ENCODE results near the gene APOA4.

The APOA4 gene

DNA sequence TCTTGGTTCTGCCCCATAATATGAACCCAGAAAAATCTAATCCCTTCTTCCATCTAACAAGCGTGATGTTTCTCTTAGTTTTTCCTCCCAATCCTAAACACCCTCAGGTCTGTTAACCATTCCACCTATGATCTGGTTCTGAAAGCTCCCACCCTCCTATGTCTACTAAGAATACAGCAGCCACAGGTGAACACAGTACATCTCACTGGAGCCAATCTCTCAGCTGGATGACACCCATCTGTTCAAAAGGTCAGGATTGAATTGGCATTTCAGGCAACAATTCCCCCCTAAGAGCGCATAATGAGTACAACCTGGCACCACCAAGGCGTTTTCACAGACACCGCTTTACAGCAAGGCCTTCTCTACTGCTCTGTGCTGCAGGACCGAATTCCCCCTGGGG, 33.3 kb upstream of the APOA4 start:
- H2BK12ac ChIP-seq (ENCODE audit: low read length), result no peak overlapping the region
- H2AK5ac ChIP-seq (ENCODE audit: low read depth, low read length), result no peak overlapping the region
- no peak overlapping the region for H3K4ac ChIP-seq (ENCODE audit: low read length)
- WGBS, 2 donors (ENCODE audit: extremely low coverage in 2 of 2, insufficient read length in 2 of 2, insufficient replicate concordance in 1 of 2), result no CpG with 5 or more reads among the region's 5 CpGs
- H3K4me2 ChIP-seq (ENCODE audit: insufficient read depth, low read length, poor library complexity, severe bottlenecking), result no peak overlapping the region
- H3K4me1 ChIP-seq (ENCODE audit: control insufficient read depth in 2 of 2, insufficient read depth in 1 of 2, low read depth in 1 of 2, low read length in 2 of 2), result no peaks in the 10 kb centered on the region
- no peak overlapping the region for H3K18ac ChIP-seq (ENCODE audit: low read length)
- H3K36me3 ChIP-seq (replicated peaks in 1 of 2; ENCODE audit: control insufficient read depth in 2 of 2, insufficient read depth in 2 of 2, low read length in 2 of 2), result peaks cover 42 to 84% of the 10 kb centered on the region in 2 donors
- no peak overlapping the region for H3K27ac ChIP-seq (replicated peaks; ENCODE audit: low read length)
- H3K27me3 ChIP-seq (ENCODE audit: control insufficient read depth in 3 of 3, insufficient read depth in 3 of 3, low read depth in 1 of 3, low read length in 3 of 3), result no peaks in the 10 kb centered on the region
- no peak overlapping the region for H3K4me3 ChIP-seq (ENCODE audit: low read length in 2 of 2)
- no peak for DNase-seq (ENCODE audit: low spot score)
- H2BK5ac ChIP-seq (ENCODE audit: low read length), result no peak overlapping the region
- no peak overlapping the region for H3K23ac ChIP-seq (ENCODE audit: low read depth, low read length, poor library complexity)
- no peak overlapping the region for H2BK120ac ChIP-seq (ENCODE audit: low read depth, low read length)
- no peak overlapping the region for H4K8ac ChIP-seq (ENCODE audit: low read depth, low read length)
- no peak overlapping the region for H3K9ac ChIP-seq (ENCODE audit: low read depth, low read length, poor library complexity)
- H4K91ac ChIP-seq (ENCODE audit: low read depth, low read length, poor library complexity), result no peak overlapping the region
- peaks cover 0 to 3% of the 10 kb centered on the region in 2 donors for H3K9me3 ChIP-seq (replicated peaks in 1 of 2; ENCODE audit: control insufficient read depth in 2 of 2, insufficient read depth in 1 of 2, low read depth in 1 of 2, low read length in 2 of 2)
- no peak overlapping the region for H3K14ac ChIP-seq (ENCODE audit: low read length)
- peaks cover 4% of the 10 kb centered on the region for H3K79me1 ChIP-seq (ENCODE audit: low read depth, low read length)
- no peak overlapping the region for H2BK15ac ChIP-seq (ENCODE audit: low read length)
- no peak overlapping the region for H2AFZ ChIP-seq (ENCODE audit: low read length)

DNA sequence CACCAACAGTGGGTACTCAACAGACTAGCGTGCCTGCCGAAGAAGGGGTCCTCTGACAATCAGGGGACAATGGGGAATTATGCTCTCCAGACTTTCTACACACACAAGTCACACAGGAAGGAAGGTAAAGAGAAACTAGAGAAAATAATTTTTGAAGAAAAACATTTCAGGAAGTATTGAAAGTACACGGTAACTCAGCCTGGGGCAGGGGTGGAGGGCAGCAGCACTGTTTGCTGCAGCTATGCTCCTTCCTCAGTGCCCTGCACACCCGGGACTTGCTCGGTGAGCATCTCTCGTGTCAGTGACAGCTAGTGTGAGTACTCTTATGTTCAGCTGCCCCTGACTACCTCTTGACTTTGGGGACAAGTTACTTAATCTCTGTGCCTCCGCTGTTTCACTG, 32.3 kb upstream of the APOA4 start:
- no peak overlapping the region for H3K4me2 ChIP-seq (ENCODE audit: insufficient read depth, low read length, poor library complexity, severe bottlenecking)
- no peak overlapping the region for H2BK5ac ChIP-seq (ENCODE audit: low read length)
- H3K4me3 ChIP-seq (ENCODE audit: low read length in 2 of 2), result no peak overlapping the region
- H4K91ac ChIP-seq (ENCODE audit: low read depth, low read length, poor library complexity), result no peak overlapping the region
- H3K23ac ChIP-seq (ENCODE audit: low read depth, low read length, poor library complexity), result no peak overlapping the region
- H3K79me1 ChIP-seq (ENCODE audit: low read depth, low read length), result peaks cover 4% of the 10 kb centered on the region
- no peak overlapping the region for H3K9ac ChIP-seq (ENCODE audit: low read depth, low read length, poor library complexity)
- H3K9me3 ChIP-seq (replicated peaks in 1 of 2; ENCODE audit: control insufficient read depth in 2 of 2, insufficient read depth in 1 of 2, low read depth in 1 of 2, low read length in 2 of 2), result peaks cover 0 to 3% of the 10 kb centered on the region in 2 donors
- H4K8ac ChIP-seq (ENCODE audit: low read depth, low read length), result no peak overlapping the region
- H2BK120ac ChIP-seq (ENCODE audit: low read depth, low read length), result no peak overlapping the region
- H2AK5ac ChIP-seq (ENCODE audit: low read depth, low read length), result no peak overlapping the region
- H3K4me1 ChIP-seq (ENCODE audit: control insufficient read depth in 2 of 2, insufficient read depth in 1 of 2, low read depth in 1 of 2, low read length in 2 of 2), result no peaks in the 10 kb centered on the region
- no peak overlapping the region for H2BK12ac ChIP-seq (ENCODE audit: low read length)
- no peak overlapping the region for H3K27ac ChIP-seq (replicated peaks; ENCODE audit: low read length)
- DNase-seq (ENCODE audit: low spot score), result no peak
- H3K36me3 ChIP-seq (replicated peaks in 1 of 2; ENCODE audit: control insufficient read depth in 2 of 2, insufficient read depth in 2 of 2, low read length in 2 of 2), result peaks cover 35 to 77% of the 10 kb centered on the region in 2 donors
- no peak overlapping the region for H3K18ac ChIP-seq (ENCODE audit: low read length)
- no peaks in the 10 kb centered on the region for H3K27me3 ChIP-seq (ENCODE audit: control insufficient read depth in 3 of 3, insufficient read depth in 3 of 3, low read depth in 1 of 3, low read length in 3 of 3)
- H2AFZ ChIP-seq (ENCODE audit: low read length), result no peak overlapping the region
- no peak overlapping the region for H3K4ac ChIP-seq (ENCODE audit: low read length)
- H3K14ac ChIP-seq (ENCODE audit: low read length), result no peak overlapping the region
- no peak overlapping the region for H2BK15ac ChIP-seq (ENCODE audit: low read length)
- no CpG with 5 or more reads among the region's 7 CpGs for WGBS, 2 donors (ENCODE audit: extremely low coverage in 2 of 2, insufficient read length in 2 of 2, insufficient replicate concordance in 1 of 2)

DNA sequence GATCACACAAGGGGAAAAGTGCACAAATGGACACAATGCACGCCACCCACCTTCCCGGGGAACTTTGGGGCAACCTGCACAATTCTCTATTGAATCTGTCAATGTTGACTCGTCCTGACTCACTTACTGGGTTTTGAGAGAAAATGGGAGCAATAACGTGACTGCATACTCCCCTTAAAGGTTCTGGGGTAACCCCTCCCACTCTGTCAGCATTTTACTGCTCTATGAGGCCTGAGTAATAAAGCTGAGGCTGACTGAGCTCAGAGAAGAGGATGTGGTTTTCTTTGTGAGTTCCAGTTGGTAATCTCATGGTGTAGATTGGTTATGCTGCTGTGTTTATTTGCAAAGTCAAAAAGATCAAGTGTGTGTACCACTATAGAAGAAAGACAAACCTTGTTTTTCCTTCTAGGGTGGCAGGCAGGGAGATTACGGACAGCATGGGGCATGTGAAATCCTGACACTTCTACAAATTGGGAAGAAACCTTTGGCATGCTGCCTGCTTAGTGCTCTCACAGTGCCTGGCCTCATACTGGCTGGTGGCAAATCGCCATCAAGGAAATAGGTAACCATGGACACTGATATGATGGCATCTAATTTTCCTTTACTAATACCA, 30.5 kb upstream of the APOA4 start:
- Histone ChIP-seq H2AFZ (ENCODE audit: low read length) (no peak overlapping the region), H2BK5ac (ENCODE audit: low read length) (no peak overlapping the region), H3K23ac (ENCODE audit: low read depth, low read length, poor library complexity) (no peak overlapping the region), H3K27me3 (ENCODE audit: control insufficient read depth in 3 of 3, insufficient read depth in 3 of 3, low read depth in 1 of 3, low read length in 3 of 3) (no peaks in the 10 kb centered on the region), H2BK15ac (ENCODE audit: low read length) (no peak overlapping the region), H4K91ac (ENCODE audit: low read depth, low read length, poor library complexity) (no peak overlapping the region), H3K4ac (ENCODE audit: low read length) (no peak overlapping the region), H3K4me1 (ENCODE audit: control insufficient read depth in 2 of 2, insufficient read depth in 1 of 2, low read depth in 1 of 2, low read length in 2 of 2) (no peaks in the 10 kb centered on the region), H2BK120ac (ENCODE audit: low read depth, low read length) (no peak overlapping the region), H4K8ac (ENCODE audit: low read depth, low read length) (no peak overlapping the region), H3K9ac (ENCODE audit: low read depth, low read length, poor library complexity) (no peak overlapping the region), H3K36me3 (replicated peaks in 1 of 2; ENCODE audit: control insufficient read depth in 2 of 2, insufficient read depth in 2 of 2, low read length in 2 of 2) (peaks cover 28 to 78% of the 10 kb centered on the region in 2 donors), H2AK5ac (ENCODE audit: low read depth, low read length) (no peak overlapping the region), H3K18ac (ENCODE audit: low read length) (no peak overlapping the region), H3K27ac (replicated peaks; ENCODE audit: low read length) (no peak overlapping the region), H3K9me3 (replicated peaks in 1 of 2; ENCODE audit: control insufficient read depth in 2 of 2, insufficient read depth in 1 of 2, low read depth in 1 of 2, low read length in 2 of 2) (no peaks in the 10 kb centered on the region), H3K14ac (ENCODE audit: low read length) (no peak overlapping the region), H3K79me1 (ENCODE audit: low read depth, low read length) (no peaks in the 10 kb centered on the region), H2BK12ac (ENCODE audit: low read length) (no peak overlapping the region), H3K4me3 (ENCODE audit: low read length in 2 of 2) (no peak overlapping the region), H3K4me2 (ENCODE audit: insufficient read depth, low read length, poor library complexity, severe bottlenecking) (no peak overlapping the region)
- no peak for DNase-seq (ENCODE audit: low spot score)
- no CpG with 5 or more reads among the region's 6 CpGs for WGBS, 2 donors (ENCODE audit: extremely low coverage in 2 of 2, insufficient read length in 2 of 2, insufficient replicate concordance in 1 of 2)

DNA sequence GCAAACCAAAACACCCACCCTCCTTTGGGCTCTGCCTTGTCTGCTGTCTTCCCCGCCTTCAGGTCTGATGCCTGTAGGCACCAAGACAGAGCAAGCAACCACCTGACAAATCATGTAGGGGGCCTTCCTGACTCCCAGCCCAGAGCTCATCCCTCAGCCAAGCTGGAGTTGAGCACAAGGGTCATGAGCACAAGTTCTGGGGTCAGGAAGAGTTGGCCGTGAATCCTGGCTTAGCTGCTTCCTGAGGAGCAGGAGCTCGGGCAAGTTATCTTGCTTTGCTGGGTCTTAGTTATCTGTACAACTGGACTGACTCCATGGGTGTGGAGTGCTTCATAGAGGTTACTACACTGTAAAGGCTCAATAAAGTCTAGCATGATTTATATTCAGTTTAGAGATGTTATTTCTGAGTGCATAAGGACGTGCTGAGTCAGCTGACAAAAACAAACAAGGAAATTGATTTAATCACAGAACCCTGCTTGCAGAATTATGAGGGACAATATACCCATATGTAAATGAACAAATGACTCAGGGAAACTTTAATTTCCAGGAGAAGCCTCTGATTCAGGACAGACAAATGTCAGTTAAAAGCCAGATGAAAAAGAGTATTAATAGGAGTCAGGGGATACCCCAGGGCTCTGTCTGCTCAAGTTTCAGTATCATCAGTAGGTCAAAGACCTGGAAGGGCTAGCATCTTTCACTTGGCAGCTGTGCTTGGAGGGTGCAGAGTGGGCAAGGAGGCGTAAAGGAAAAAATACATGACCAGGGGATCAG, 29.3 kb upstream of the APOA4 start:
- DNase-seq (ENCODE audit: low spot score), result no peak
- Histone ChIP-seq H4K91ac (ENCODE audit: low read depth, low read length, poor library complexity) (no peak overlapping the region), H3K4me3 (ENCODE audit: low read length in 2 of 2) (no peak overlapping the region), H2AFZ (ENCODE audit: low read length) (no peak overlapping the region), H3K27ac (replicated peaks; ENCODE audit: low read length) (no peak overlapping the region), H3K36me3 (replicated peaks in 1 of 2; ENCODE audit: control insufficient read depth in 2 of 2, insufficient read depth in 2 of 2, low read length in 2 of 2) (peaks cover 21 to 75% of the 10 kb centered on the region in 2 donors), H3K79me1 (ENCODE audit: low read depth, low read length) (no peaks in the 10 kb centered on the region), H3K27me3 (ENCODE audit: control insufficient read depth in 3 of 3, insufficient read depth in 3 of 3, low read depth in 1 of 3, low read length in 3 of 3) (no peaks in the 10 kb centered on the region), H3K9ac (ENCODE audit: low read depth, low read length, poor library complexity) (no peak overlapping the region), H2AK5ac (ENCODE audit: low read depth, low read length) (no peak overlapping the region), H3K4ac (ENCODE audit: low read length) (no peak overlapping the region), H2BK120ac (ENCODE audit: low read depth, low read length) (no peak overlapping the region), H3K18ac (ENCODE audit: low read length) (no peak overlapping the region), H2BK5ac (ENCODE audit: low read length) (no peak overlapping the region), H3K9me3 (replicated peaks in 1 of 2; ENCODE audit: control insufficient read depth in 2 of 2, insufficient read depth in 1 of 2, low read depth in 1 of 2, low read length in 2 of 2) (no peaks in the 10 kb centered on the region), H2BK12ac (ENCODE audit: low read length) (no peak overlapping the region), H3K14ac (ENCODE audit: low read length) (no peak overlapping the region), H4K8ac (ENCODE audit: low read depth, low read length) (no peak overlapping the region), H3K4me2 (ENCODE audit: insufficient read depth, low read length, poor library complexity, severe bottlenecking) (no peak overlapping the region), H3K23ac (ENCODE audit: low read depth, low read length, poor library complexity) (no peak overlapping the region), H2BK15ac (ENCODE audit: low read length) (no peak overlapping the region), H3K4me1 (ENCODE audit: control insufficient read depth in 2 of 2, insufficient read depth in 1 of 2, low read depth in 1 of 2, low read length in 2 of 2) (no peaks in the 10 kb centered on the region)
- no CpG with 5 or more reads among the region's 5 CpGs for WGBS, 2 donors (ENCODE audit: extremely low coverage in 2 of 2, insufficient read length in 2 of 2, insufficient replicate concordance in 1 of 2)

Measured in neuronal stem cell (in vitro differentiated cells).